ENCODE measurements around the gene AMZ2.

The AMZ2 gene

GRCh38 chr17:68290955-68291835 is 43.4 kb downstream of the AMZ2 start, which contains the start of the genes ARSG and SLC16A6:
TSS of gene ARSG (plus strand) at chr17:68291495. CDS start at chr17:68307494, 15,999 bp downstream.
TSS of gene SLC16A6 (minus strand) at chr17:68291127. CDS start at chr17:68278320, 12,807 bp downstream.
- DNase-seq (ENCODE audit: low spot score) = peak; percentile 42

GRCh38 chr17:68291836-68292688 is 44.2 kb downstream of the AMZ2 start:
- peak; percentile 72 for DNase-seq (ENCODE audit: low spot score)

- no peak for DNase-seq (ENCODE audit: low spot score)
Measured at GRCh38 chr17:68292689-68293040, 44.8 kb downstream of the AMZ2 start.

- DNase-seq (ENCODE audit: low spot score) = no peak
Measured at GRCh38 chr17:68293490-68294195, 45.8 kb downstream of the AMZ2 start.

- no peak for DNase-seq (ENCODE audit: low spot score)
Measured at GRCh38 chr17:68294196-68294555, 46.3 kb downstream of the AMZ2 start.

- no peak for DNase-seq (ENCODE audit: low spot score)
Measured at GRCh38 chr17:68294617-68295016, 46.8 kb downstream of the AMZ2 start.

- no peak for DNase-seq (ENCODE audit: low spot score)
Measured at GRCh38 chr17:68295086-68295485, 47.2 kb downstream of the AMZ2 start.

GRCh38 chr17:68296217-68297191 is 48.7 kb downstream of the AMZ2 start:
- DNase-seq (ENCODE audit: low spot score) = no peak

- no peak for DNase-seq (ENCODE audit: low spot score)
Measured at GRCh38 chr17:68297195-68297594, 49.4 kb downstream of the AMZ2 start.

- no peak for DNase-seq (ENCODE audit: low spot score)
Measured at GRCh38 chr17:68298601-68299000, 50.8 kb downstream of the AMZ2 start.

- DNase-seq (ENCODE audit: low spot score) = no peak
Measured at GRCh38 chr17:68299817-68300216, 52.0 kb downstream of the AMZ2 start.

GRCh38 chr17:68301438-68301959 is 53.7 kb downstream of the AMZ2 start:
- peak; percentile 57 for DNase-seq (ENCODE audit: low spot score)

GRCh38 chr17:68302066-68302564 is 54.3 kb downstream of the AMZ2 start:
- no peak for DNase-seq (ENCODE audit: low spot score)

- no peak for DNase-seq (ENCODE audit: low spot score)
Measured at GRCh38 chr17:68302666-68303065, 54.8 kb downstream of the AMZ2 start.

GRCh38 chr17:68304706-68305105 is 56.9 kb downstream of the AMZ2 start:
- DNase-seq (ENCODE audit: low spot score) = no peak

- DNase-seq (ENCODE audit: low spot score) = peak; percentile 10
Measured at GRCh38 chr17:68305142-68305541, 57.3 kb downstream of the AMZ2 start.
